Left colon (tissue), 2 donors: Measurements from ENCODE around the gene KRT16. TPM values are rescaled to one million over a fixed set of nuclear protein-coding genes. Genes with fewer than 3 reads are reported as not detected.
A peak's percentile ranks its signal among the peaks of the same experiment; 100 is the strongest.
"Not testable (repeated sequence)": the region's sequence is repeated elsewhere in the genome, so short reads cannot be mapped to it uniquely, and the experiment has no call there.

Experiments used
- ATAC-seq: fragments of 200-7000 bp; cut with Tn5 transposase; one replicate; pipeline ENCODE4 v1.9.1; 2020; ENCODE audit warnings: mild to moderate bottlenecking, moderate library complexity
- DNase-seq, 2 donors: peaks; one replicate each; pipeline ENCODE4 v3.0.0-alpha.2; 2020
- intact Hi-C, 2 donors: fragments of 100-400 bp; cut with DNase I in 1 of 2; cut with micrococcal nuclease in 1 of 2; formaldehyde crosslinking; loops; one replicate each; pipeline versions ENCODE4 v1.11.2 to v1.14.0; 2022; cut with DNase I, micrococcal nuclease
- total RNA-seq, 2 donors: library from RNA; stranded (reverse); fragmentation: NEBNext Ultra II Directional; extraction: Animal tissue kit (Norgen Biotek cat#: 25700); gene quantifications; one replicate each; pipeline ENCODE4 v1.2.1, GENCODE V29; 2021
- donor health status: DM: no; HTN: no; CAD: no.
- donor health status: DM: yes; HTN: yes; CAD: no.

Gene KRT16
- total RNA-seq, 2 donors from 2014 or later = not detected

DNA sequence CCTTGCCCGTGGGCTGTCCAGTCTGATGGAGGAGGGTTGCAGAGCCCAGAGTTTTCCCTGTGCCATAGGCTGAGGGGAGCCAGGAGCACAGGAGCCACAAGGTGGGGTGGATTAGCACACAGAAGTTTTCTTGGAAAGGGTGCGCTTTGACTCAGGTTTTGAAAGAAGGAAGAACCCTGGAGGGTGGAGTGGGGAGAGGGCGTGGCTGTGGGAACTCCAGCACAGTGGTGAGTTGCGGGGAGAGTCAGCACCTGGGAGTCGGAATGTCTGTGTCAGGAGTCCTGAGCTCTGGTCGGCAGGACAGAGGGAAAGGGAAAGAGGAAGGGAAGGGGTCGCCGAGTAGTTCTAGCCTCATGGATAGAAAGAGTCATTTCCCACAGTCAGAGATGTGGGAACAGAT, 17.0 kb downstream of the KRT16 start:
- intact Hi-C loops = no loop called here
- no peak for DNase-seq
- ATAC-seq = no peak

- DNase-seq = no peak
These were observed 18.1 kb downstream of the KRT16 start for GRCh38 chr17:41594363-41594915.

GRCh38 chr17:41593306-41593981, 19.1 kb downstream of the KRT16 start:
- DNase-seq (no peak), ATAC-seq (no peak)
- intact Hi-C loops = no loop called here

More at GRCh38 chr17:41594363-41594915, 18.1 kb downstream of the KRT16 start:
- ATAC-seq = no peak
- intact Hi-C loops = no loop called here

GRCh38 chr17:41592601-41593305, 19.8 kb downstream of the KRT16 start:
- ATAC-seq (no peak), DNase-seq (no peak)
- intact Hi-C loops = no loop called here

DNA sequence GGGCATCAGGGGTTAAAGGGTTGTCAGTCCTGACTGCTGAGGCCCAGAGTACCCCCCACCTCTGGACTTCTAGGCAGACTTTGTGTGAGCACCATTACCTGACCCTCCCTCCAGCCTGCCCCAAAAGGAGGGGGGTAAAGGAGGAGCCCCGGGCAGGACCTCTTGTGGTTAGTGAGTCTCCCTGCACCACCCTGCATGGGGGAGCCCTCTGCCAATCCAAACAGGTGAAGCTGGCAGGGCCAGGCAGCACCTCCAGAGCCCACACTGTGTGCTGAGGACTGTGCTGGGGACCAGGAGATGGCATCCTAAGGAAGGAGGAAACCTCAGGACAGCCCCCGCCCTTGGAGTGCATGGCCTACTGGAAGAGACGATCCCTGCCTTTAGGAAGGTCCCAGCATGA, 23.3 kb downstream of the KRT16 start:
- intact Hi-C loops = no loop called here
- DNase-seq (no peak), ATAC-seq (no peak)

DNA sequence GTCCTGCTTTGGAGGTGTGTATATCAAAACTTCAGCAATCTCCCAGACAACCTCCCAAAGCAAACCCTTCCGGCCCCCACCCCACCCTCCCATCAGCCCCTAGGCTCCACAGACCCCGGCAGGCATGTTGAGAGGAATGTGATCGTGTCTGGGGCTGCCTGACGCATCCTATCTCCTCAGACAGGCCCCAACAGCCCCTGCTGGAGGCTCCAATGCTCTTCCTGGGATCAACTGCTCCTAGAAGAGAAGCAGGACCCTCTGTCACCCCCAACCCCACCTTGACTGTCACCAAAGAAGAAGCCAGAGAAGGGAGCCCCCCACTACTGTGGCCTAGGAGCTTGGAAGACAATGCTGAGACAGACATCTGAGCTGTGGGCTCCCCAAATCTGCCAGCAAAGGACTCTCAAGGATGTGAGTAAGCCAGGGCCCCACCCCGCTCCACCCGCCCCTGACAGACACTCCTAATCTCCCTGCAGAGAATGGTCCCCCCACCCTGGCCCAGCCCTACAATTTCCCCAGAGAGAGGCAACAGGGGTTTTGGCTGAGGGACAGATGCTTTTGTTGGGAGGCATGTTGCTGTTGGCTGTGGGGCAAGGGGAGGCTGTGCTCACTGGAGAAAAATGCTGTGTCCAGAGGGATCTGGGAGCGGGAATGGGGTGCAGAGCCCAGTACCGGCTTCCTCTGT, 24.3 kb downstream of the KRT16 start:
- intact Hi-C loops = no loop called here
- DNase-seq = no peak
- ATAC-seq = no peak

- DNase-seq = no peak
- intact Hi-C loops = no loop called here
- no peak for ATAC-seq
These were observed 25.6 kb downstream of the KRT16 start, which contains the start of gene KRT14 for GRCh38 chr17:41586863-41587495. KRT14 (minus strand) TSS chr17:41586895; CDS start chr17:41586834, 61 bp downstream.

DNA sequence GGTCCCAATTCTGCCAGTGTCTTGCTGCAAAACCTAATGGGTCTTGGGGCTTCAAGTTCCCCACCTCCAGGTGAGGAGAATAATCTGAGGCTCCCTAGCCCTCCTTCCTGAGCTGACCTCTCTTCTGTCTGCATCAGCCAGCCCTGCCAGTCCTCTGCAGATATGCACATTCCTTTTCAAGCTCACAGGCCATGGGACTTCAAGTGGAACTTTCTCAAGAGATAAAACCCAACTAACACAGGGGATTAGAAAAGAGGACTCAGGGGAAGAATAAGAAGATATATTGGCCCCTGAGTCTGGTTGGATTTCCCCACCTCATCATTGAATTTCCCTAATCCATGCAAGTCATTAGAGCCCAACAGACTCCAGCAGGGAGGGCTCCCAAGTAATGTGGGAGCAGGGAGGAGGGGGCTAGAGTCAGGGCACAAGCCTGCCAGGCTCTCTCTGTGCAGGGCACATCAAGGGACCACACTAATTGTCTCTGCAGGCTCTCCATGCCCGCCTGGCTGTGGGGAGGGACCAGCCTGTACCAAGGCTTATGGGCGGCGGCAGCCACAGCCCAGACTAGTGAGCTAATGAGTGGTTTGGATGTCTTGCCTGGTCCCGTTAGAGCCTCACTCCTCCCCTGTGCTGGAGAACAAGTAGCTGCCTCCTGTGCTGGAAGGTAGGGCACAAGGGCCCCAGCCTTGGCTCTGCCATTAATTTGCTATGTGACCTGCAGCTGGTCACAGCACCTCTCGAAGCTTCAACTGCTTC, 27.1 kb downstream of the KRT16 start:
- ATAC-seq = no peak
- intact Hi-C loops = no loop called here

GRCh38 chr17:41584331-41584927, 28.1 kb downstream of the KRT16 start:
- DNase-seq, ATAC-seq, intact Hi-C loops: not testable (repeated sequence)

More for the DNA sequence above, 27.1 kb downstream of the KRT16 start:
- DNase-seq = no peak

GRCh38 chr17:41583137-41584127, 29.1 kb downstream of the KRT16 start:
- ATAC-seq (peak; percentile 68), DNase-seq (peak; percentile 76 to 77)
- intact Hi-C loops = no loop called here

GRCh38 chr17:41582061-41582968, 30.3 kb downstream of the KRT16 start:
- DNase-seq, intact Hi-C loops, ATAC-seq: not testable (repeated sequence)

DNA sequence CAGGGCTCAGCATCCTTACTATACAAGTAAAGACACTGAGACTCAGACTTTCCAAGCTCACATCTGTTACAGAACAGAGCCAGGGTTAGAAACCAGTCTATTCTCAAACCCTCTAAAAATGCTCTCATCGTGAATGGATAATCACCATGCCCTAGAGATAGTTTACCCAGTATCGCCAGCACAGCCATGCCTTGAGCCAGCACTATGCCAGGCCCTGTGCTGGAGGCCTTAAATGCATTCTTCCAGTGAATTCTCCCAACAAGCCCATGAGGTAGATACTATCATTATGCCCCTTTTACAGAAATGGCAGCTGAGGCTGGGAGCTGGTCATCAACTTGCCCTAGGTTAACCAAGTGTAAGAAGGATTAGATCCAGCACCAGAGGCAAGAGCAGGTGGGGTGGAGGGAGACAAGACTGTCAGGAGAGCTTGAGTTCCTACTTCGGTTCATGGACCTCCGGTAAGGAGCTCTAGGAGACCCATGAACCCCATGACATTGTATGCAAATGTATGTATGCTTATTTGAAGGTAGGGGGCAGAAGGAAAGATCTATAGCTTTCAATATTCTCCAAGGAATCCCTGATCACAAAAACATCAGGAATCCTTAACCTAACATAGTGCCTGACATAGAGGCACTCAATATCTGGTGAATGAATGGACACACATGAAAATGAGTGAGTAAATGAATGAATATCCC, 31.1 kb downstream of the KRT16 start:
- ATAC-seq = no peak
- intact Hi-C loops = no loop called here
- no peak for DNase-seq

DNA sequence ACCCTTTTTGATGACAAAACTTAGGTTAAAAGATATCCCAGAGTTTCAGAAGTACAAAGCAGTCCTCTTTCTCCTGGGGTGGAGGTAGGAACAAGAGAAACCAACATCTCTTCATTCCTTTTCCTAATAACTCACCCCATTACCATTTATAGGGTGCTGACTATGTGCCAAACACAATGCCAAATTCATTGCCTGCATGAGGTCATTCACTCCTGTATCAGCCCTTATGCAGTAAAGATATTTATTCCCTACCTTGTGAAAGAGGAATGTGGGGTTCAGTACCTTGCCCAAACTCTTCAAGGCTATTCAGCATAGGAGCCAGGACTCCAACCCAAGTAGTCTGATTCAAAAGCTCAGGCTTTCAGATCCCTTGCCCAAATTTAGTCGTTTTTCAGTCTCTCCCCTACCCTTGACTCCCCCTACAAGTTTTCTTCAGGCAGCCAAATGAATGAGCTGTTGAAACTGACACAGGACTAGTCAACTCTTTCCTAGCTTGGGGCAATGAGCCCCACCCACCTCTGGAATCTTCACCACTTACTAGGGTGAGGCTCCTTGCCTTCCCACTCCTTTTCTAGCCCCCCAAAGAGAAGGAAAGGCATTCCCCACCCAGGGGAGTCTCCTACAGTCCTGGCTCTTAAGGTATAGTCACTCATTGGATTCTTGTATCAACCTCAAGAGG, 31.7 kb downstream of the KRT16 start:
- intact Hi-C loops = no loop called here
- no peak for DNase-seq
- ATAC-seq = no peak

DNA sequence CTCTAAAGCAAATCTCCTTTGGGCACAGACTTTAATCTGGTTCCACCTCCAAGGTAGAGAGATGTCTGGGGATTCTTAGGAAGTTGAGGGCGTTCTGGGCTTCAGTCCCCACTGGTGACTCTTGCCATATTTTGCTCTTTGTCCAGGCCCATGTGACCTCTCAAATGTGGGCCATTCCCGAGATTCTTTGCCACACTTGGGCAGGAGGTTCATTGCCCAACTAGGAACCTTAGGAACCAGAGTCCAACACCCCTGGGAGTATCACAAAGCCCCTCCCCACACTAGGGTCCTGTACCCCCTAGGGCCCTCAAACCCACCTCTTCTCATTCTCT, 32.4 kb downstream of the KRT16 start:
- intact Hi-C loops = no loop called here
- DNase-seq (no peak), ATAC-seq (no peak)
